Neuronal stem cell (in vitro differentiated cells): ENCODE measurements around the gene DIAPH2.

Experiments used
- DNase-seq: peaks from one replicate; pipeline ENCODE4 v3.0.0-alpha.2; 2013; ENCODE audit warnings: low spot score
- H2AFZ ChIP-seq: one replicate; pipeline ENCODE4 v1.6.1; 2013; ENCODE audit warnings: mild to moderate bottlenecking, low read length, inconsistent platforms
- H2AK5ac ChIP-seq: 2 replicates; pipeline ENCODE4 v1.6.1; 2013; ENCODE audit warnings: low read depth, mild to moderate bottlenecking, inconsistent platforms, low read length, moderate library complexity, mixed read lengths
- H2BK120ac ChIP-seq: 2 replicates; pipeline ENCODE4 v1.6.1; 2013; ENCODE audit warnings: low read depth, mild to moderate bottlenecking, inconsistent platforms, low read length, moderate library complexity, mixed read lengths
- H2BK12ac ChIP-seq: one replicate; pipeline ENCODE4 v1.6.1; 2013; ENCODE audit warnings: low read length, inconsistent platforms
- H2BK15ac ChIP-seq: 2 replicates; pipeline ENCODE4 v1.6.1; 2013; ENCODE audit warnings: mild to moderate bottlenecking, low read length, inconsistent platforms, mixed read lengths
- H2BK5ac ChIP-seq: one replicate; pipeline ENCODE4 v1.6.1; 2013; ENCODE audit warnings: inconsistent platforms, mild to moderate bottlenecking, low read length, moderate library complexity
- H3K14ac ChIP-seq: one replicate; pipeline ENCODE4 v1.6.1; 2013; ENCODE audit warnings: low read length, inconsistent platforms
- H3K18ac ChIP-seq: 2 replicates; pipeline ENCODE4 v1.6.1; 2013; ENCODE audit warnings: low read length, inconsistent platforms
- H3K23ac ChIP-seq: 2 replicates; pipeline ENCODE4 v1.6.1; 2013; ENCODE audit warnings: low read depth, mild to moderate bottlenecking, mixed read lengths, low read length, inconsistent platforms; ENCODE audit not compliant: poor library complexity
- H3K27ac ChIP-seq: replicated peaks from 3 replicates; pipeline ENCODE4 v1.5.1; 2013; ENCODE audit warnings: low read length, inconsistent platforms
- H3K27me3 ChIP-seq, 3 experiments: 2 replicates each; pipeline ENCODE4 v1.6.1; 2013; ENCODE audit warnings: low read length in 3 of 3, mild to moderate bottlenecking in 2 of 3, inconsistent platforms in 1 of 3, low read depth in 1 of 3, mixed read lengths in 1 of 3, moderate library complexity in 1 of 3; ENCODE audit not compliant: control insufficient read depth in 3 of 3, insufficient read depth in 3 of 3
- H3K36me3 ChIP-seq, 2 donors: replicated peaks in 1 of 2; 2 replicates each; pipeline ENCODE4 v1.6.1; 2013; ENCODE audit warnings: low read length in 2 of 2; ENCODE audit not compliant: control insufficient read depth in 2 of 2, insufficient read depth in 2 of 2
- H3K4ac ChIP-seq: 2 replicates; pipeline ENCODE4 v1.6.1; 2013; ENCODE audit warnings: inconsistent platforms, mild to moderate bottlenecking, low read length, moderate library complexity
- H3K4me1 ChIP-seq, 2 donors: 1 replicate in 1 of 2; 2 replicates in 1 of 2; pipeline ENCODE4 v1.6.1; 2013; ENCODE audit warnings: low read length in 2 of 2, low read depth in 1 of 2; ENCODE audit not compliant: control insufficient read depth in 2 of 2, insufficient read depth in 1 of 2
- H3K4me2 ChIP-seq: one replicate; pipeline ENCODE4 v1.6.1; 2013; ENCODE audit warnings: mild to moderate bottlenecking, low read length, inconsistent platforms; ENCODE audit not compliant: insufficient read depth, poor library complexity, severe bottlenecking
- H3K4me3 ChIP-seq, 2 donors: 2 replicates each; pipeline ENCODE4 v1.5.1; 2013; ENCODE audit warnings: low read length in 2 of 2, mild to moderate bottlenecking in 2 of 2, inconsistent platforms in 1 of 2, moderate library complexity in 1 of 2
- H3K79me1 ChIP-seq: one replicate; pipeline ENCODE4 v1.6.1; 2013; ENCODE audit warnings: low read depth, mild to moderate bottlenecking, inconsistent platforms, low read length, moderate library complexity
- H3K9ac ChIP-seq: one replicate; pipeline ENCODE4 v1.6.1; 2013; ENCODE audit warnings: mild to moderate bottlenecking, low read depth, low read length, inconsistent platforms; ENCODE audit not compliant: poor library complexity
- H3K9me3 ChIP-seq, 2 donors: replicated peaks in 1 of 2; 2 replicates each; pipeline versions ENCODE3 to v1.6.1; 2013; ENCODE audit warnings: low read length in 2 of 2, mild to moderate bottlenecking in 2 of 2, inconsistent platforms in 1 of 2, low read depth in 1 of 2, mixed read lengths in 1 of 2, moderate library complexity in 1 of 2; ENCODE audit not compliant: control insufficient read depth in 2 of 2, insufficient read depth in 1 of 2
- H4K8ac ChIP-seq: one replicate; pipeline ENCODE4 v1.6.1; 2013; ENCODE audit warnings: low read depth, mild to moderate bottlenecking, inconsistent platforms, low read length, moderate library complexity
- H4K91ac ChIP-seq: one replicate; pipeline ENCODE4 v1.6.1; 2013; ENCODE audit warnings: low read length, low read depth, mild to moderate bottlenecking, inconsistent platforms; ENCODE audit not compliant: poor library complexity
- WGBS, 2 donors: extraction: QIAGEN DNeasy Blood & Tissue Kit; methylation state at CpG; one replicate each; pipeline ENCODE4 v1.1.7; 2013; ENCODE audit warnings: missing lambda C conversion rate in 2 of 2, mixed read lengths in 1 of 2; ENCODE audit not compliant: insufficient read length in 2 of 2, insufficient replicate concordance in 1 of 2; ENCODE audit errors: extremely low coverage in 2 of 2; 5-methylcytosine and 5-hydroxymethylcytosine counted together

DIAPH2 gene

DNA sequence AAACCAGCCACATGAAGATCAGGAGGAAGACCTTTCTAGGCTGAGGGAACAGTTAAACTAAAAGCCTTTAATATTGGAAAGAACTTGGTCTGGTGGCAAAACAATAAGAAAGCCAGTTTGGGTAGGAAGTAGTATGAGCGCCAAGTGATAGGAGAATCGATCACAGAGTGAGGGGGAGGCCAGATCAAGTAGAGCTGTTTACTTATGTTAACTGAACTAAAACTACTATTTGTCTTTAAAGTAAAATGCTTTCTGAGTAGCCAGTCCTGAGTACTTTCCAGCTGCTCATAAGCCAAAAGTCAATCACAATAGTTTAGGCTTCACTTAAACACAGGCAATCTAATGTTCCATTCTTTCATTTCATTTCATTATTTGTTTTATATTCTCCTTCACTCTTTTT, 136.3 kb downstream of the DIAPH2 start:
- H3K9me3 ChIP-seq = no peaks in the 10 kb centered on the region
- no peak overlapping the region for H4K91ac ChIP-seq
- H3K4me3 ChIP-seq = no peak overlapping the region
- no peak overlapping the region for H3K9ac ChIP-seq
- no peaks in the 10 kb centered on the region for H3K36me3 ChIP-seq
- no peaks in the 10 kb centered on the region for H3K4me1 ChIP-seq
- no peak overlapping the region for H3K18ac ChIP-seq
- no peak overlapping the region for H3K4me2 ChIP-seq
- H2AFZ ChIP-seq = no peak overlapping the region
- no peak overlapping the region for H4K8ac ChIP-seq
- no peak overlapping the region for H3K4ac ChIP-seq
- H3K79me1 ChIP-seq = no peaks in the 10 kb centered on the region
- no peak overlapping the region for H2BK120ac ChIP-seq
- H3K23ac ChIP-seq = no peak overlapping the region
- H3K14ac ChIP-seq = no peak overlapping the region
- no peak for DNase-seq
- no peaks in the 10 kb centered on the region for H3K27me3 ChIP-seq
- no peak overlapping the region for H2BK5ac ChIP-seq
- H2BK15ac ChIP-seq = no peak overlapping the region
- WGBS, 2 donors = no CpG with 5 or more reads among the region's 2 CpGs
- no peak overlapping the region for H2AK5ac ChIP-seq
- no peak overlapping the region for H3K27ac ChIP-seq
- no peak overlapping the region for H2BK12ac ChIP-seq

- no peak overlapping the region for H3K4ac ChIP-seq
- no peak overlapping the region for H4K91ac ChIP-seq
- H3K4me3 ChIP-seq = no peak overlapping the region
- no peak overlapping the region for H3K14ac ChIP-seq
- no peak overlapping the region for H2BK12ac ChIP-seq
- no peak overlapping the region for H4K8ac ChIP-seq
- no peak overlapping the region for H3K9ac ChIP-seq
- H2BK5ac ChIP-seq = no peak overlapping the region
- no peak overlapping the region for H3K27ac ChIP-seq
- H3K36me3 ChIP-seq = no peaks in the 10 kb centered on the region
- no peak overlapping the region for H2AK5ac ChIP-seq
- H2BK15ac ChIP-seq = no peak overlapping the region
- no peak overlapping the region for H3K4me2 ChIP-seq
- no peaks in the 10 kb centered on the region for H3K9me3 ChIP-seq
- no peaks in the 10 kb centered on the region for H3K79me1 ChIP-seq
- WGBS, 2 donors = no CpG with 5 or more reads among the region's 3 CpGs
- no peak for DNase-seq
- H2AFZ ChIP-seq = no peak overlapping the region
- no peak overlapping the region for H3K18ac ChIP-seq
- no peak overlapping the region for H2BK120ac ChIP-seq
- no peaks in the 10 kb centered on the region for H3K4me1 ChIP-seq
- H3K27me3 ChIP-seq = no peaks in the 10 kb centered on the region
- H3K23ac ChIP-seq = no peak overlapping the region
These were observed 139.5 kb downstream of the DIAPH2 start for GRCh38 chrX:96824166-96824565.

DNA sequence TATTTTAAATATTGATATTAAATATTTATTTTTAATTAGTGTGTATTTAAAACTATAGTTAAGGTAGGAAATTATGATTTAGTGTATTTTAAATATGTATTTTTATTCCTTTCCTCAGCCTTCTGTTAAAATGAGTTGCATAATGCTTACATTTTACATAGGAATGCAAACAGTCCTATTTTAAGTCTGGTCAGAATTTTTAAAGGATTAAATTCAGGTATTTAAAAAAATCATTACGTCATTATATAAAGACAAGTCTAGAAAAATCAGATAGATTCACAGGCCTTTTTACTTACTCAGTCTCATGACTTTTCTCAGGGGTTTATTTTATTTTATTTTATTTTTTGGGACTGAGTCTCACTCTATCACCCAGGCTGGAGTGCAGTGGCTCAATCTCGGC, 148.7 kb downstream of the DIAPH2 start:
- H3K36me3 ChIP-seq = no peaks in the 10 kb centered on the region

GRCh38 chrX:96834137-96834536, 149.5 kb downstream of the DIAPH2 start:
- no peak overlapping the region for H3K9ac ChIP-seq
- no peak overlapping the region for H2BK12ac ChIP-seq
- no peaks in the 10 kb centered on the region for H3K4me1 ChIP-seq
- H2AK5ac ChIP-seq = no peak overlapping the region
- H2BK120ac ChIP-seq = no peak overlapping the region
- WGBS, 2 donors = no CpG with 5 or more reads among the region's 1 CpG
- H3K4me3 ChIP-seq = no peak overlapping the region
- no peak overlapping the region for H3K14ac ChIP-seq
- DNase-seq = no peak
- no peak overlapping the region for H2AFZ ChIP-seq
- no peak overlapping the region for H3K23ac ChIP-seq
- H3K4ac ChIP-seq = no peak overlapping the region
- no peaks in the 10 kb centered on the region for H3K79me1 ChIP-seq
- no peaks in the 10 kb centered on the region for H3K9me3 ChIP-seq
- no peaks in the 10 kb centered on the region for H3K27me3 ChIP-seq
- H3K36me3 ChIP-seq = no peaks in the 10 kb centered on the region
- no peak overlapping the region for H4K91ac ChIP-seq
- no peak overlapping the region for H3K27ac ChIP-seq
- no peak overlapping the region for H2BK15ac ChIP-seq
- H4K8ac ChIP-seq = no peak overlapping the region
- no peak overlapping the region for H3K18ac ChIP-seq
- H2BK5ac ChIP-seq = no peak overlapping the region
- H3K4me2 ChIP-seq = no peak overlapping the region

More for the DNA sequence above, 148.7 kb downstream of the DIAPH2 start:
- no peak overlapping the region for H2BK120ac ChIP-seq
- H3K9ac ChIP-seq = no peak overlapping the region
- no peak overlapping the region for H4K8ac ChIP-seq
- no peak overlapping the region for H3K4ac ChIP-seq
- DNase-seq = no peak
- no peak overlapping the region for H3K4me2 ChIP-seq
- no peak overlapping the region for H4K91ac ChIP-seq
- H2AFZ ChIP-seq = no peak overlapping the region
- no peak overlapping the region for H3K27ac ChIP-seq
- no peaks in the 10 kb centered on the region for H3K4me1 ChIP-seq
- H2AK5ac ChIP-seq = no peak overlapping the region
- H3K79me1 ChIP-seq = no peaks in the 10 kb centered on the region
- no peak overlapping the region for H2BK5ac ChIP-seq
- WGBS, 2 donors = no CpG with 5 or more reads among the region's 2 CpGs
- no peak overlapping the region for H3K14ac ChIP-seq
- H3K23ac ChIP-seq = no peak overlapping the region
- H3K18ac ChIP-seq = no peak overlapping the region
- H3K9me3 ChIP-seq = no peaks in the 10 kb centered on the region
- no peaks in the 10 kb centered on the region for H3K27me3 ChIP-seq
- no peak overlapping the region for H3K4me3 ChIP-seq
- H2BK15ac ChIP-seq = no peak overlapping the region
- H2BK12ac ChIP-seq = no peak overlapping the region
